Amniotic epithelial cell (primary cell): Measurements from ENCODE around the gene FAM47E.

Experiments used
- DNase-seq: peaks from one replicate; pipeline ENCODE4 v3.0.0-alpha.2; 2010; ENCODE audit warnings: low read depth

Gene FAM47E

GRCh38 chr4:76251441-76252270 lies at the start of gene FAM47E:
TSS of gene FAM47E (plus strand) at chr4:76251721. CDS start at chr4:76251747, 26 bp downstream.
- no peak for DNase-seq

- peak; percentile 32 for DNase-seq
Measured at GRCh38 chr4:76203541-76203940, 48.0 kb upstream of the FAM47E start.

GRCh38 chr4:76204936-76205335 lies 46.6 kb upstream of the FAM47E start:
- DNase-seq = no peak

GRCh38 chr4:76205476-76205875 lies 46.0 kb upstream of the FAM47E start:
- DNase-seq = no peak

- peak; percentile 48 for DNase-seq
Measured at GRCh38 chr4:76206222-76206942, 45.1 kb upstream of the FAM47E start.

- DNase-seq = no peak
Measured at GRCh38 chr4:76207549-76207948, 44.0 kb upstream of the FAM47E start.

GRCh38 chr4:76208005-76208765 lies 43.3 kb upstream of the FAM47E start:
- DNase-seq = peak; percentile 90

- no peak for DNase-seq
Measured at GRCh38 chr4:76209881-76210280, 41.6 kb upstream of the FAM47E start.

- DNase-seq = no peak
Measured at GRCh38 chr4:76210452-76210851, 41.1 kb upstream of the FAM47E start.

GRCh38 chr4:76211769-76212708 lies 39.5 kb upstream of the FAM47E start:
- no peak for DNase-seq

GRCh38 chr4:76212851-76213414 lies 38.6 kb upstream of the FAM47E start:
- DNase-seq = peak; percentile 46

GRCh38 chr4:76213415-76214176 lies 37.9 kb upstream of the FAM47E start, which contains the start of gene SCARB2:
TSS of gene SCARB2 (minus strand) at chr4:76213824. CDS start at chr4:76213543, 281 bp downstream.
- peak; percentile 78 for DNase-seq

GRCh38 chr4:76214177-76214675 lies 37.3 kb upstream of the FAM47E start:
- DNase-seq = no peak

- no peak for DNase-seq
Measured at GRCh38 chr4:76215077-76215476, 36.4 kb upstream of the FAM47E start.

- no peak for DNase-seq
Measured at GRCh38 chr4:76216524-76216923, 35.0 kb upstream of the FAM47E start.

GRCh38 chr4:76216975-76217814 lies 34.3 kb upstream of the FAM47E start:
- no peak for DNase-seq

- DNase-seq = peak; percentile 89
Measured at GRCh38 chr4:76219299-76220055, 32.0 kb upstream of the FAM47E start.

GRCh38 chr4:76224171-76224570 lies 27.4 kb upstream of the FAM47E start:
- no peak for DNase-seq
